ENCODE data around the gene DNAJC3.

DNA sequence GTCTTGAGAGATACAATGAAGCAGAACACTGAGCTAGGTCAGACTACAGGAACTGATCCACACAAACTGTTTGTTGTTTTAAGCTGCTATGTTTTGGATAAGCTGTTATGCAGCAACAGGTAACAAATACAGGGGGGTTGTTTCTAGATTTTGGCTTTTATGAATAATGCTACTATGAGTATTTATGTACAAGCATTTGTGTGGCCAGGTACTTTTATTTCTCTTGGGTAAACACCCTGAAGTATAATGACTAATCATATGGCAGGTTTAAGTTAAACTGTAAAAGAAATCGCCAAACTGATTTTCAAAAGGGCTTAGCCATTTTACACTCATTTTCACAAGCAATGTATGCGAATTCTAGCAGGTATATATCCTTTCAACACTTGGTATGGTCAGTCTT is 166.0 kb downstream of the DNAJC3 start:
- TF ChIP-seq TCF12 (IDR thresholded peaks at IDR 0.05; ENCODE audit: low read depth) (no peak), EP300 (IDR thresholded peaks at IDR 0.05; ENCODE audit: borderline replicate concordance) (no peak), TAF1 (IDR thresholded peaks at IDR 0.05; ENCODE audit: low read depth) (no peak), CEBPB (IDR thresholded peaks at IDR 0.05) (no peak), FOXM1 (IDR thresholded peaks at IDR 0.05; ENCODE audit: borderline replicate concordance, low read depth) (no peak), RAD21 (IDR thresholded peaks at IDR 0.05; ENCODE audit: low read depth) (no peak), ZBTB7A (IDR thresholded peaks at IDR 0.05; ENCODE audit: low read depth) (no peak), YY1 (IDR thresholded peaks at IDR 0.05; ENCODE audit: low read depth) (no peak), EGR1 (IDR thresholded peaks at IDR 0.05) (no peak), TEAD4 (IDR thresholded peaks at IDR 0.05) (no peak)
- TF ChIP-seq, protein P1, sequence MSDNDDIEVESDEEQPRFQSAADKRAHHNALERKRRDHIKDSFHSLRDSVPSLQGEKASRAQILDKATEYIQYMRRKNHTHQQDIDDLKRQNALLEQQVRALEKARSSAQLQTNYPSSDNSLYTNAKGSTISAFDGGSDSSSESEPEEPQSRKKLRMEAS (IDR thresholded peaks at IDR 0.05): no peak
- TF ChIP-seq, protein P2, sequence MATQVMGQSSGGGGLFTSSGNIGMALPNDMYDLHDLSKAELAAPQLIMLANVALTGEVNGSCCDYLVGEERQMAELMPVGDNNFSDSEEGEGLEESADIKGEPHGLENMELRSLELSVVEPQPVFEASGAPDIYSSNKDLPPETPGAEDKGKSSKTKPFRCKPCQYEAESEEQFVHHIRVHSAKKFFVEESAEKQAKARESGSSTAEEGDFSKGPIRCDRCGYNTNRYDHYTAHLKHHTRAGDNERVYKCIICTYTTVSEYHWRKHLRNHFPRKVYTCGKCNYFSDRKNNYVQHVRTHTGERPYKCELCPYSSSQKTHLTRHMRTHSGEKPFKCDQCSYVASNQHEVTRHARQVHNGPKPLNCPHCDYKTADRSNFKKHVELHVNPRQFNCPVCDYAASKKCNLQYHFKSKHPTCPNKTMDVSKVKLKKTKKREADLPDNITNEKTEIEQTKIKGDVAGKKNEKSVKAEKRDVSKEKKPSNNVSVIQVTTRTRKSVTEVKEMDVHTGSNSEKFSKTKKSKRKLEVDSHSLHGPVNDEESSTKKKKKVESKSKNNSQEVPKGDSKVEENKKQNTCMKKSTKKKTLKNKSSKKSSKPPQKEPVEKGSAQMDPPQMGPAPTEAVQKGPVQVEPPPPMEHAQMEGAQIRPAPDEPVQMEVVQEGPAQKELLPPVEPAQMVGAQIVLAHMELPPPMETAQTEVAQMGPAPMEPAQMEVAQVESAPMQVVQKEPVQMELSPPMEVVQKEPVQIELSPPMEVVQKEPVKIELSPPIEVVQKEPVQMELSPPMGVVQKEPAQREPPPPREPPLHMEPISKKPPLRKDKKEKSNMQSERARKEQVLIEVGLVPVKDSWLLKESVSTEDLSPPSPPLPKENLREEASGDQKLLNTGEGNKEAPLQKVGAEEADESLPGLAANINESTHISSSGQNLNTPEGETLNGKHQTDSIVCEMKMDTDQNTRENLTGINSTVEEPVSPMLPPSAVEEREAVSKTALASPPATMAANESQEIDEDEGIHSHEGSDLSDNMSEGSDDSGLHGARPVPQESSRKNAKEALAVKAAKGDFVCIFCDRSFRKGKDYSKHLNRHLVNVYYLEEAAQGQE (IDR thresholded peaks at IDR 0.05; ENCODE audit: low read depth): no peak
